MM.1S (cell line): ENCODE results near the gene BACE2.

Source experiments
- DNase-seq: peaks from one replicate; pipeline ENCODE4 v3.0.0-alpha.2; 2015
- H2AFZ ChIP-seq: fragments of 300-600 bp; sonication (generic); 2 replicates; pipeline ENCODE4 v1.6.0; 2016; ENCODE audit warnings: antibody characterized with exemption, low read length
- H3F3A ChIP-seq: fragments of 300-600 bp; sonication (generic); 2 replicates; pipeline ENCODE4 v1.6.1; 2016; ENCODE audit warnings: mild to moderate bottlenecking, antibody characterized with exemption, low read length, moderate library complexity, mixed read lengths; ENCODE audit not compliant: insufficient read depth
- H3K27ac ChIP-seq: fragments of 300-600 bp; sonication (generic); 2 replicates; pipeline ENCODE4 v1.5.1; 2016; ENCODE audit warnings: mild to moderate bottlenecking, low read length
- H3K27me3 ChIP-seq: fragments of 300-600 bp; sonication (generic); replicated peaks from 2 replicates; pipeline ENCODE4 v1.6.0; 2016; ENCODE audit warnings: low read length; ENCODE audit not compliant: insufficient read depth
- H3K36me3 ChIP-seq: fragments of 300-600 bp; sonication (generic); replicated peaks from 2 replicates; pipeline ENCODE4 v1.6.1; 2016; ENCODE audit warnings: mild to moderate bottlenecking, low read length, mixed read lengths; ENCODE audit not compliant: insufficient read depth
- H3K4me1 ChIP-seq: fragments of 300-600 bp; sonication (generic); 2 replicates; pipeline ENCODE4 v1.6.1; 2016; ENCODE audit warnings: low read length, mixed read lengths
- H3K4me2 ChIP-seq: fragments of 300-600 bp; sonication (generic); 2 replicates; pipeline ENCODE4 v1.6.0; 2016; ENCODE audit warnings: low read depth, low read length
- H3K4me3 ChIP-seq: fragments of 300-600 bp; sonication (generic); 2 replicates; pipeline ENCODE4 v1.5.1; 2016; ENCODE audit warnings: low read length, mixed read lengths
- H3K79me2 ChIP-seq: fragments of 300-600 bp; sonication (generic); 2 replicates; pipeline ENCODE4 v1.6.1; 2016; ENCODE audit warnings: mixed run types, low read length, mixed read lengths
- H3K9ac ChIP-seq: fragments of 300-600 bp; sonication (generic); 2 replicates; pipeline ENCODE4 v1.6.1; 2016; ENCODE audit warnings: low read length, mixed read lengths
- H3K9me2 ChIP-seq: fragments of 300-600 bp; sonication (generic); replicated peaks from 2 replicates; pipeline ENCODE4 v1.6.1; 2016; ENCODE audit warnings: mild to moderate bottlenecking, low read length, mixed read lengths; ENCODE audit not compliant: insufficient read depth
- H3K9me3 ChIP-seq: fragments of 300-600 bp; sonication (generic); replicated peaks from 2 replicates; pipeline ENCODE4 v1.6.1; 2016; ENCODE audit warnings: mild to moderate bottlenecking, low read length, mixed read lengths; ENCODE audit not compliant: insufficient read depth
- H4K20me1 ChIP-seq: fragments of 300-600 bp; sonication (generic); 2 replicates; pipeline ENCODE4 v1.6.1; 2016; ENCODE audit warnings: mild to moderate bottlenecking, low read length, moderate library complexity, mixed read lengths; ENCODE audit not compliant: insufficient read depth
- EZH2 ChIP-seq: fragments of 300-600 bp; sonication (generic); optimal IDR thresholded peaks from 2 replicates; pipeline ENCODE3; 2017; ENCODE audit warnings: low read depth, mild to moderate bottlenecking, antibody characterized with exemption, low read length, mixed read lengths
- EZH2phosphoT487 ChIP-seq: fragments of 300-600 bp; sonication (generic); IDR thresholded peaks from 2 replicates; pipeline ENCODE4 v1.6.1; 2018; ENCODE audit warnings: antibody characterized with exemption, low read length
- TF ChIP-seq, protein P1 (sequence below): fragments of 300-600 bp; sonication (generic); IDR thresholded peaks from 2 replicates; pipeline ENCODE4 v1.5.1; 2016; ENCODE audit warnings: antibody characterized with exemption, low read length, mixed read lengths

Gene BACE2

DNA sequence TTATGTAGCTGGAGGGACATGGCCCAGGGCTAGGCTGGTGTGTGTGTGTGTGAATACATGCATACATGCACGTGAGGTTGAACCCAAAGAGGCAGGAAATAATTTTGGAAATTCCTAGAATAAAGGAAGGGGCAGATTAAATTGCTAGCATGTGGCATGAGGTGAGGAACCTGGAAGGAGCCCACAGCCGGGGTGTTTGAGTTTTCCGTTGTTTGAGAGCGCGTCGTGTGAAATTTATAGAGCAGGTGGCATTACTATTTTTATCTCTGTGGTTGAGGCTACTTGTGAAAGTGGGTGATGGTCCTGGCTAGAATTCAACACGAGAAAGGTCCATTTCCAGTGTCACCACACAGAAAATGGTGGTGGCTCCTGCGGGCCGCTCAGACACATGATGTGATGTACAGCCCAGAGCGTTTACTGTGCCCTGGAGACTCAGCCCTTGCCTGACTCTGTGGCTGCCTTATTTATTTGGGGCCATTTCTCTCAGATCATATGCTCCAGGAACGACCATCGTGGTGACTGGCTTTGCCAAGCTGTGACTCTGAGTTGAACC is 48.0 kb downstream of the BACE2 start:
- no peaks in the 10 kb centered on the region for H3K4me1 ChIP-seq
- H3F3A ChIP-seq, result no peaks in the 10 kb centered on the region
- 0 out of 2 replicates have a peak, but pooled peaks cover 4% of the 10 kb centered on the region for H3K27me3 ChIP-seq
- H3K79me2 ChIP-seq, result no peaks in the 10 kb centered on the region
- no peak overlapping the region for H3K9ac ChIP-seq
- TF ChIP-seq EZH2 (no peak), EZH2phosphoT487 (no peak)
- TF ChIP-seq, protein P1, sequence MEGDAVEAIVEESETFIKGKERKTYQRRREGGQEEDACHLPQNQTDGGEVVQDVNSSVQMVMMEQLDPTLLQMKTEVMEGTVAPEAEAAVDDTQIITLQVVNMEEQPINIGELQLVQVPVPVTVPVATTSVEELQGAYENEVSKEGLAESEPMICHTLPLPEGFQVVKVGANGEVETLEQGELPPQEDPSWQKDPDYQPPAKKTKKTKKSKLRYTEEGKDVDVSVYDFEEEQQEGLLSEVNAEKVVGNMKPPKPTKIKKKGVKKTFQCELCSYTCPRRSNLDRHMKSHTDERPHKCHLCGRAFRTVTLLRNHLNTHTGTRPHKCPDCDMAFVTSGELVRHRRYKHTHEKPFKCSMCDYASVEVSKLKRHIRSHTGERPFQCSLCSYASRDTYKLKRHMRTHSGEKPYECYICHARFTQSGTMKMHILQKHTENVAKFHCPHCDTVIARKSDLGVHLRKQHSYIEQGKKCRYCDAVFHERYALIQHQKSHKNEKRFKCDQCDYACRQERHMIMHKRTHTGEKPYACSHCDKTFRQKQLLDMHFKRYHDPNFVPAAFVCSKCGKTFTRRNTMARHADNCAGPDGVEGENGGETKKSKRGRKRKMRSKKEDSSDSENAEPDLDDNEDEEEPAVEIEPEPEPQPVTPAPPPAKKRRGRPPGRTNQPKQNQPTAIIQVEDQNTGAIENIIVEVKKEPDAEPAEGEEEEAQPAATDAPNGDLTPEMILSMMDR, result no peak
- no peaks in the 10 kb centered on the region for H3K9me2 ChIP-seq
- no peak overlapping the region for H3K4me3 ChIP-seq
- H3K9me3 ChIP-seq, result no peaks in the 10 kb centered on the region
- H3K27ac ChIP-seq, result no peak overlapping the region
- DNase-seq, result no peak
- H2AFZ ChIP-seq, result no peak overlapping the region
- H3K36me3 ChIP-seq, result no peaks in the 10 kb centered on the region
- H4K20me1 ChIP-seq, result no peaks in the 10 kb centered on the region
- H3K4me2 ChIP-seq, result no peak overlapping the region

DNA sequence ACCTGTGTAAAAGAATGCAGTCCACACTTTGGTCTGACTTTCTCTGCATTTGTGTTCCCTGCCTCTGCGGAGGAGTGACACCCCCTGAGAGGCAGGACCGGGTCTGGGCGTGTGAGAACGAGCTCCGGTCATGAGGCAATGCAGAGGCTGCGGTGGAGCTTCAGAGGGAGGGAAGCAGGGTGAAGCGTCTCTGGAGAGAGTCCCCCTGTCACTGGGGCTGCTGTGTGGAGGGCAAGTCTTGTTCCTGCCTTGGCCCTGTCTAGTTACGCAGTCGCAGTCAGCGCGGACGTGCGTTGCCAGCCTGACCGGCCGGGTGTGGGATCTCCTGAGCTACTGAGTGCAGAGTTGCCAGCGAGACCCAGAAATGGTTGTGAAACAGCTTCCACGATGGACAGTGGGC is 48.5 kb downstream of the BACE2 start:
- Histone ChIP-seq H3K4me3 (no peak overlapping the region), H3K9me3 (no peaks in the 10 kb centered on the region), H3K27ac (no peak overlapping the region), H4K20me1 (no peaks in the 10 kb centered on the region), H3K4me2 (no peak overlapping the region), H3K4me1 (no peaks in the 10 kb centered on the region), H3K36me3 (no peaks in the 10 kb centered on the region), H2AFZ (no peak overlapping the region), H3F3A (no peaks in the 10 kb centered on the region), H3K9me2 (no peaks in the 10 kb centered on the region), H3K79me2 (no peaks in the 10 kb centered on the region), H3K9ac (no peak overlapping the region), H3K27me3 (0 out of 2 replicates have a peak, but pooled peaks cover 4% of the 10 kb centered on the region)
- TF ChIP-seq EZH2phosphoT487 (no peak), EZH2 (no peak)
- TF ChIP-seq, protein P1, result no peak
- no peak for DNase-seq

DNA sequence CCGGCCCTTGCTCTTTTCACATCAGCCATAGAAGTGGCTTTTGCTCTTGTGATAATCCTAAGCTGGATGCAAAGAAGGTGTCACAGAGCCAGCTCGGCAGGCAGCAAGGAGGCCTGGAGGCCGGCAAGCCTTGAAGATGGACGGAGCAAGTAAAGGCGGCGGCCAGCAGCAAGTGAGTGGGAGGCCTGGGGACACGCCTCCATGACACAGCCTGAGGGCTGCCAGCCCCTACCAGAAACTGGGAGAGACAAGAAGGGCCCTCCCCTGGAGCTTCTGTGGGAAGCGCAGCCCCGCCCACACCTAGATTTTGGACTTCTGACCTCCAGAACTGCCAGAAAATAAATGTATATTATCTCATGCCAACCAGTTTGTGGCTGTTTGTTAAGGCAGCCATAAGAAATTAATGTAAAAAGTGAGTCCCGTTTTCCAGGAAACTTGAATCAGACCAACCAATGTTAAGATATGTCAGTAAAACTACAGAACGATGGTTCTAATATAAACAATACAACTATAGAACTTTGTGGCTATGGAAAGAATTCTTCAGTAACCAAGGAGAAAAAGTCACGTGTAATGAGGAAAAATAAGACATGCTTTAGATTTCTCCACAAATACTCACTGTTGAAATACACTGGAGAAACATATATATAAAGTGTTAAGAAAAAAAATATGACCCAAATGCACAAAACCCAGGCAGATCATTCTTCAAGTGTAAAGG is 49.9 kb downstream of the BACE2 start:
- Histone ChIP-seq H3K79me2 (no peaks in the 10 kb centered on the region), H3K9ac (no peak overlapping the region), H3K27ac (no peak overlapping the region), H3K4me3 (no peak overlapping the region), H3K36me3 (no peaks in the 10 kb centered on the region), H3F3A (no peaks in the 10 kb centered on the region), H3K4me1 (no peaks in the 10 kb centered on the region), H4K20me1 (no peaks in the 10 kb centered on the region), H3K9me3 (no peaks in the 10 kb centered on the region), H3K4me2 (no peak overlapping the region), H3K9me2 (no peaks in the 10 kb centered on the region), H2AFZ (no peak overlapping the region), H3K27me3 (0 out of 2 replicates have a peak, but pooled peaks cover 4% of the 10 kb centered on the region)
- TF ChIP-seq EZH2phosphoT487 (no peak), EZH2 (no peak)
- TF ChIP-seq, protein P1, result no peak
- no peak for DNase-seq
